Measurements from ENCODE around the gene EXOC4. TPM values are rescaled to one million over a fixed set of nuclear protein-coding genes. Genes with fewer than 3 reads are reported as not detected.

The EXOC4 gene
- total RNA-seq, 2 donors from 2014 or later: 106 to 115 TPM

GRCh38 chr7:133936074-133936473 lies 683.2 kb downstream of the EXOC4 start:
- DNase-seq: no peak
- H3K9me3 ChIP-seq (ENCODE audit: control insufficient read depth, low read length): no peaks in the 10 kb centered on the region
- Mint-ChIP-seq H3K9me3 (no peaks in the 10 kb centered on the region), H3K4me1 (peaks cover 43% of the 10 kb centered on the region), H3K36me3 (ENCODE audit: low read depth) (peaks cover 19% of the 10 kb centered on the region), H3K4me3 (no peak overlapping the region), H3K27ac (no peak overlapping the region), H3K27me3 (ENCODE audit: insufficient read depth) (no peaks in the 10 kb centered on the region)
- peaks cover 14% of the 10 kb centered on the region for H3K4me1 ChIP-seq (ENCODE audit: control insufficient read depth, insufficient read depth, low read length)
- H3K4me3 ChIP-seq (ENCODE audit: low read length): no peak overlapping the region
- TF ChIP-seq CTCF (conservative IDR thresholded peaks at IDR 0.05): no peak
- H3K27ac ChIP-seq (ENCODE audit: low read depth, low read length): no peak overlapping the region
- H3K9ac ChIP-seq (ENCODE audit: extremely low read depth, low read length, poor library complexity, severe bottlenecking): no peak overlapping the region
- H3K27me3 ChIP-seq (ENCODE audit: control insufficient read depth, insufficient read depth, low read length, poor library complexity, severe bottlenecking): no peaks in the 10 kb centered on the region
- peaks cover 7% of the 10 kb centered on the region for H3K36me3 ChIP-seq (ENCODE audit: control insufficient read depth, insufficient read depth, low read length)
- WGBS, 2 experiments (ENCODE audit: insufficient coverage in 1 of 2, insufficient read length in 1 of 2): 88 to 89% methylated on average over 7 of the region's 7 CpGs

- H3K27me3 Mint-ChIP-seq (ENCODE audit: insufficient read depth): no peaks in the 10 kb centered on the region
- peaks cover 37% of the 10 kb centered on the region for H3K4me1 Mint-ChIP-seq
- TF ChIP-seq CTCF (conservative IDR thresholded peaks at IDR 0.05): no peak
- no peak overlapping the region for H3K27ac ChIP-seq (ENCODE audit: low read depth, low read length)
- no peak overlapping the region for H3K4me3 ChIP-seq (ENCODE audit: low read length)
- WGBS, 2 experiments (ENCODE audit: insufficient coverage in 1 of 2, insufficient read length in 1 of 2): 98 to 100% methylated on average over 3 to 6 of the region's 6 CpGs
- H3K9me3 Mint-ChIP-seq: no peaks in the 10 kb centered on the region
- H3K9me3 ChIP-seq (ENCODE audit: control insufficient read depth, low read length): no peaks in the 10 kb centered on the region
- H3K36me3 ChIP-seq (ENCODE audit: control insufficient read depth, insufficient read depth, low read length): peaks cover 7% of the 10 kb centered on the region
- no peak overlapping the region for H3K4me3 Mint-ChIP-seq
- H3K9ac ChIP-seq (ENCODE audit: extremely low read depth, low read length, poor library complexity, severe bottlenecking): no peak overlapping the region
- DNase-seq: no peak
- peaks cover 13% of the 10 kb centered on the region for H3K4me1 ChIP-seq (ENCODE audit: control insufficient read depth, insufficient read depth, low read length)
- H3K27me3 ChIP-seq (ENCODE audit: control insufficient read depth, insufficient read depth, low read length, poor library complexity, severe bottlenecking): no peaks in the 10 kb centered on the region
- H3K36me3 Mint-ChIP-seq (ENCODE audit: low read depth): peaks cover 19% of the 10 kb centered on the region
- no peak overlapping the region for H3K27ac Mint-ChIP-seq
Measured at GRCh38 chr7:133937786-133938185, 684.9 kb downstream of the EXOC4 start.

GRCh38 chr7:133940368-133940767 lies 687.5 kb downstream of the EXOC4 start:
- no peak for TF ChIP-seq CTCF (conservative IDR thresholded peaks at IDR 0.05)
- Histone ChIP-seq H3K9ac (ENCODE audit: extremely low read depth, low read length, poor library complexity, severe bottlenecking) (no peak overlapping the region), H3K9me3 (ENCODE audit: control insufficient read depth, low read length) (peaks cover 4% of the 10 kb centered on the region), H3K4me1 (ENCODE audit: control insufficient read depth, insufficient read depth, low read length) (no peaks in the 10 kb centered on the region), H3K27me3 (ENCODE audit: control insufficient read depth, insufficient read depth, low read length, poor library complexity, severe bottlenecking) (no peaks in the 10 kb centered on the region), H3K27ac (ENCODE audit: low read depth, low read length) (no peak overlapping the region), H3K4me3 (ENCODE audit: low read length) (no peak overlapping the region), H3K36me3 (ENCODE audit: control insufficient read depth, insufficient read depth, low read length) (peaks cover 7% of the 10 kb centered on the region)
- Mint-ChIP-seq H3K4me3 (no peak overlapping the region), H3K4me1 (peaks cover 16% of the 10 kb centered on the region), H3K9me3 (no peaks in the 10 kb centered on the region), H3K27me3 (ENCODE audit: insufficient read depth) (no peaks in the 10 kb centered on the region), H3K36me3 (ENCODE audit: low read depth) (peaks cover 19% of the 10 kb centered on the region), H3K27ac (no peak overlapping the region)
- WGBS, 2 experiments (ENCODE audit: insufficient coverage in 1 of 2, insufficient read length in 1 of 2): 83 to 90% methylated on average over 1 of the region's 1 CpG
- no peak for DNase-seq
